AML-193 (cell line): ENCODE measurements around the gene ITLN2.
"Not testable (repeated sequence)": the region's sequence is repeated elsewhere in the genome, so short reads cannot be mapped to it uniquely, and the experiment has no call there.

Source experiments
- DNase-seq, 2 experiments: peaks; one replicate each; lab custom pipeline; 2025; lab: John Stamatoyannopoulos, UW

Gene ITLN2

GRCh38 chr1:160954158-160955104 is at the start of gene ITLN2:
TSS of gene ITLN2 (minus strand) at chr1:160954809. CDS start at chr1:160954741, 68 bp downstream.
- DNase-seq: peak; percentile 67 to 77

- no peak for DNase-seq
These were observed 46.9 kb upstream of the ITLN2 start for GRCh38 chr1:161001525-161001924.

GRCh38 chr1:161000736-161001480 is 46.3 kb upstream of the ITLN2 start:
- DNase-seq: no peak

GRCh38 chr1:160999376-160999775 is 44.8 kb upstream of the ITLN2 start:
- no peak for DNase-seq

- peak; percentile 54 to 60 for DNase-seq
These were observed 42.9 kb upstream of the ITLN2 start for GRCh38 chr1:160997323-160998038.

GRCh38 chr1:160996178-160996577 is 41.6 kb upstream of the ITLN2 start:
- DNase-seq: no peak

- peak; percentile 48 to 61 for DNase-seq
These were observed 39.1 kb upstream of the ITLN2 start for GRCh38 chr1:160993544-160994193.

GRCh38 chr1:160992036-160992435 is 37.4 kb upstream of the ITLN2 start:
- not testable (repeated sequence) for DNase-seq

GRCh38 chr1:160987359-160988050 is 32.9 kb upstream of the ITLN2 start:
- DNase-seq: no peak

GRCh38 chr1:160985723-160986122 is 31.1 kb upstream of the ITLN2 start:
- no peak for DNase-seq

GRCh38 chr1:160981584-160982411 is 27.2 kb upstream of the ITLN2 start:
- DNase-seq: no peak

- DNase-seq: no peak
These were observed 24.7 kb upstream of the ITLN2 start for GRCh38 chr1:160979286-160979685.

- DNase-seq: no peak
These were observed 23.9 kb upstream of the ITLN2 start for GRCh38 chr1:160978510-160978927.

- DNase-seq: no peak
These were observed 20.4 kb upstream of the ITLN2 start for GRCh38 chr1:160975026-160975425.

- no peak for DNase-seq
These were observed 18.9 kb upstream of the ITLN2 start for GRCh38 chr1:160973491-160973890.

GRCh38 chr1:160972939-160973338 is 18.3 kb upstream of the ITLN2 start:
- no peak for DNase-seq

GRCh38 chr1:160971618-160972056 is 17.0 kb upstream of the ITLN2 start:
- no peak for DNase-seq

GRCh38 chr1:160963521-160963920 is 8.9 kb upstream of the ITLN2 start:
- no peak for DNase-seq

GRCh38 chr1:160961419-160961818 is 6.8 kb upstream of the ITLN2 start:
- DNase-seq: no peak

- no peak for DNase-seq
These were observed 2.4 kb upstream of the ITLN2 start for GRCh38 chr1:160956966-160957365.
